Posterior vena cava (tissue), 2 donors: ENCODE measurements around the gene BSCL2. TPM values are rescaled to one million over a fixed set of nuclear protein-coding genes. Genes with fewer than 3 reads are reported as not detected.
A peak's percentile ranks its signal among the peaks of the same experiment; 100 is the strongest.
"Not testable (repeated sequence)": the region's sequence is repeated elsewhere in the genome, so short reads cannot be mapped to it uniquely, and the experiment has no call there.

ENCODE experiments used
- DNase-seq: peaks from one replicate; pipeline ENCODE4 v3.0.0-alpha.2; 2020; ENCODE audit warnings: low spot score
- intact Hi-C, 2 donors: fragments of 100-400 bp; cut with DNase I; formaldehyde crosslinking; loops; one replicate each; pipeline versions ENCODE4 v1.14.1 to v1.14.2; 2022 to 2023
- total RNA-seq, 2 donors: library from RNA; stranded (reverse); fragmentation: NEBNext Ultra II Directional; extraction: Animal tissue kit (Norgen Biotek cat#: 25700); gene quantifications; one replicate each; pipeline ENCODE4 v1.2.1, GENCODE V29; 2021
- donor health status: DM: yes; HTN: yes; CAD: no.
- donor health status: DM: yes; HTN: yes; CAD: no.

The BSCL2 gene
- total RNA-seq, 2 donors from 2014 or later: 30.6 to 54.8 TPM

- peak; percentile 93 for DNase-seq
- intact Hi-C loops: loop anchor here (5.0 to 10.0 kb wide), 2 partner anchors 297 to 300 kb away; no protein-coding TSS in a partner anchor
Observed at GRCh38 chr11:62694455-62695167, 12.6 kb downstream of the BSCL2 start.

- intact Hi-C loops: loop anchor here (5.0 to 10.0 kb wide), 2 partner anchors 296 to 299 kb away; no protein-coding TSS in a partner anchor
- not testable (repeated sequence) for DNase-seq
Observed at GRCh38 chr11:62693624-62694023, 13.6 kb downstream of the BSCL2 start.

- intact Hi-C loops: loop anchor here (5.0 to 10.0 kb wide), 2 partner anchors 292 to 295 kb away; no protein-coding TSS in a partner anchor
- peak; percentile 90 for DNase-seq
Observed at GRCh38 chr11:62689421-62690183, 17.6 kb downstream of the BSCL2 start, which contains the start of gene LRRN4CL. Gene LRRN4CL, minus strand, starts transcription at chr11:62689530. Its CDS starts 1,022 bp downstream, at chr11:62688508.

GRCh38 chr11:62688491-62688890 is 18.7 kb downstream of the BSCL2 start:
- intact Hi-C loops: no loop called here
- no peak for DNase-seq

DNA sequence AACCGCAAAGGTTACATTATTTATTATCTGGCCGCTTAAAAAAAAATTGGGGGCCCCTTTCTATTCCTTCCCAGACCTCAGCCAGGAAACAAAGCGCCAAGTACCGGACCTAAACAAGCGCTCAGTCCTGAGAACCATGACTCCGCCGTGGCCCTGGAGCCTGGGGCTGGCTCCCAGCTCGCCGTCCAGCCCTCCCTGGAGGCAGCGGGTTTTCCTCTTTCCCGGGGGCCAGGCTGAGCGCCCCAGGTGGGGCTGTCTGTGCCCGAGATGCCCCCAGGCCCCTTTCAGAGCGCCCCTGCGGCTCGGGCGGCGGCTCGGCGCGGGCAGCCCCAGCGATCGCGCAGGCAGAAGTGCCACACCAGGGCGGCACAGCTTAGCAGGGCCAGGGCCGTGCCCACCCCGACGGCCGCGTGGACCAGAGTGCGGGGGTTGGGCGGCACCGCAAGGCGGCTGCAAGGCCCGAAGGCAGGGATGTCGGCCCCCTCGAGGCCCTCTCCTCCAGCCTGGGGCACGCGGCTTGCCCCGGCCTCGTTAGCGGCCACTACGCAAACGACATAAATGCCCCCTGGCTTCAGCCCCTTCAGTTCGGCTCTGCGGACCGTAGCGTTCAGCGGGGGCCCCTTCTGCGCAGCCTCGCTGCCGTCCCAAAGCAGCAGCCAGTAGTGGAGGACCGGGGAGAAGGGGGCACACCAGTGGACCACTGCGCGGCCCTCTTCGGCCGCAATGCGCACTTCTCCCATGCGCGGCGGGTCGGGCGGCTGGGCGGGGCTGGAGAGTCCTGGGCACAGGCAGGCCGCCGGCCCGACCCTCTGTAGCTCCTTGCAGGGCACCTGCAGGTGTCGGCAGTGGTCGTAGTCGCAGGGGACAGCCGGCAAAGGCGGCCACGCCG is 19.5 kb downstream of the BSCL2 start:
- intact Hi-C loops: no loop called here
- DNase-seq: no peak

DNA sequence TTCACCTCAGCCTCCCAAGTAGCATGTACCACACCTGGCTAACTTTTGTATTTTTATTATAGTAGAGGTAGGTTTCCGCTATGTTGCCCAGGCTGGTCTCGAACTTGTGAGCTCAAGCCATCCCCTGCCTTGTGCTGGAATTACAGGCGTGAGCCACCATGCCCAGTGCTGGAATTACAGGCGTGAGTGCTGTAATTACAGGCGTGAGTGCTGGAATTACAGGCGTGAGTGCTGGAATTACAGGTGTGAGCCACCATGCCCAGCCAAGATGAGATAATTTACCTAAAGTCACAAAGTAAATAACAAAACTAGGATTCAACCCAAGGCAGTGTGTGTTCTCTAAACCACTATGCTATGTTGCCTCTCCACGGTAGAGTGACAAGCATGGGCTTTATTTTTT is 24.7 kb downstream of the BSCL2 start:
- intact Hi-C loops: no loop called here
- DNase-seq: no peak

DNA sequence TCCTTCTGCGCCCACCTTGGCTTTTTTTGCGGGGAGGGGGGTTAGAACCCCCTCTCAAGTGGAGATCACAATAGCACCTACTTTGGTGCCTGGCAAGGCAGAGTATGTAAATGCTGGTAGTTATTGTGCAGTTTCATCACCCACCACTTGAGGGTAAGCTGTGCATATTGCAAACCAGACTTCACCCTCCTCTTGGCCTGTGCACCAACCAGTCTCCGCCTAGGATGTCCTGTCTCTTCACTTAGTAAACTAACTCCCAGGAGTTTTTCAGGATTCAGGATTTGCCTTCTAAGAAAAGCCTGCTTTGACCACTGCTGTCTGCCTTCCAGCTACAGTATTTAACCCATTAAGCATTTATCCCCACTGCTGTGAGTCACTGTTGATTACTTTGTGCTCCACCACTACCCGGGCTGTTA is 26.4 kb downstream of the BSCL2 start:
- intact Hi-C loops: no loop called here
- no peak for DNase-seq

DNA sequence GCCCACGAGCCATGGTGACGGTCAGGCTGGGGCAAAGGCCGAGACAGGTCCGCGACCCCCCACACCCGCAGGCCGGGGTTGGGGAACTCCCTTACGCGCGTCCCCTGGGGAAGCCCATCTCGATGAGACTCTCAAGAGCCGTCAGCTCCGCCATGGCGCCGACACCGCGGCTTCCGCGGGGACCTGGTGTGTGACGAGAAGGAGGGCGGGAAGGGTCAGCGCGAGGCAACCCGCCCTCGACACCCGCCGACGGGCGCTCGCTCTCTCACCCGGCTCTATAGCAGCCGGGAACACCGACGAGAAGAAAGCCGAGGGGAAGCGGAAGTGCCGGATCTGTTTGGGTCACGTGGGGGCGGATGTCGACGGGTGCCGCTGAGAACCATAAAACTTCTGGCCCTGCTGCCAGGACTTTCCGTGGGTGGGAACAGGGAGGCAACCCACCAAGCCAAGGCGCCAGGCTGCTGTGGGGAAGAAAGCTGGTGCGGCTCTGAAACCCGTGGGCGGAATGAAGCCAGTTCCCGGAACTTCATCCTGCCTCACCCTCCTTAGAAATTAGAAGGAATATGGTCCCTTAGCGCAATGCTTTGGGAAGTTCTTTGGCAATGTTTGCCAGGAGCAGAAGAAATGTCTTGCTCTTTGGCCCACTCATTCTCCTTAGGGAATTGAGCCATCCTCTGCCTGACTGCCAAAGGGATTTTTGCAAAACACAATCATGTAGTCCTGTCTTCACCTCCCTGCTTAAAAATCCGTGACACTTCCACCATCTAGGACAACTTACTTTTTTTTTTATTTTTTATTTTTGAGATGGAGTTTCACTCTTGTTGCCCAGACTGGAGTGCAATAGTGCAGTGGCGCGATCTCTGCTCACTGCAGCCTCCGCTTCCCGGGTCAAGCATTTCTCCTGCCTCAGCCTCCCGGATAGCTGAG is 28.2 kb downstream of the BSCL2 start, which contains the start of gene UBXN1:
Gene UBXN1 (minus strand): TSS at position 304 of the 927 bp plus-strand sequence. CDS start 150 bp downstream, at position 154.
- intact Hi-C loops: no loop called here
- peak; percentile 98 for DNase-seq

DNA sequence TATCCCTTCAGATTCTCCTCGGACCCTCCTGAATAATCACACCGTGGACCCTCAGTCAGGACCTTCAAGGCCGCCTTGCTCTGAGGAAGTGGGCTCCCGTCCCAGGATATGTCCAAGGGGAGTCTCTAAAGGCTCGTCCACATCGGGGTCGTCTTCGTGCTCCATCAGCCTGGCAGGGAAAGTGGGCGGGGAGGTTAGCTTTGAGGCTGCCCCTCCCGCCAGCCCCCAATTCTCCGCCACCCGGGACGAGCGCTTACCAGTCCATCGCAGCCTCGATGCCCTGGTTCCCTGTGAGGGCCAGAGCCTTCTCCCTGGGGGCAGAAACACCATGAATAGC is 28.8 kb downstream of the BSCL2 start:
- intact Hi-C loops: no loop called here
- DNase-seq: no peak

DNA sequence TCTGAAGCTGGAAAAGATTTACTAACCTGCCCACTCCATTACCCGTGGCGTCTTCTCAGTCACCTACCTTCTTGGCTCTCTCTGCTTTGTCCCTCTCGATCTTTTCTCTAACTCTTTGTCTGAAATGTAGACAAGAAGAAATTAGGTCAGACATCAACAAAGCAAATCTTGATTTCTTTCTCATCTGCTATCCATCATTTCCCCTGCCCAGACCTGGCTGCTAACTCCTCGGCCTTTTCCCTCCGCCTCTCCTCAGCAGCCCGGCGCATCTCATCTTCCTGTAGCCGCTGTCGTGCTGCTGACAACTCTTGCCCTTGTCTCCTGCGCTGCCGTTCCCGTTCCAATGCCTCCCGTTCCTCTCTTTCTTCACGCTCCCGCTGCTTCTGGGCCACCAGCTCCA is 29.5 kb downstream of the BSCL2 start:
- intact Hi-C loops: no loop called here
- no peak for DNase-seq

- intact Hi-C loops: no loop called here
- no peak for DNase-seq
Observed at GRCh38 chr11:62677156-62677555, 30.1 kb downstream of the BSCL2 start.

- intact Hi-C loops: no loop called here
- no peak for DNase-seq
Observed at GRCh38 chr11:62676698-62677097, 30.5 kb downstream of the BSCL2 start.

DNA sequence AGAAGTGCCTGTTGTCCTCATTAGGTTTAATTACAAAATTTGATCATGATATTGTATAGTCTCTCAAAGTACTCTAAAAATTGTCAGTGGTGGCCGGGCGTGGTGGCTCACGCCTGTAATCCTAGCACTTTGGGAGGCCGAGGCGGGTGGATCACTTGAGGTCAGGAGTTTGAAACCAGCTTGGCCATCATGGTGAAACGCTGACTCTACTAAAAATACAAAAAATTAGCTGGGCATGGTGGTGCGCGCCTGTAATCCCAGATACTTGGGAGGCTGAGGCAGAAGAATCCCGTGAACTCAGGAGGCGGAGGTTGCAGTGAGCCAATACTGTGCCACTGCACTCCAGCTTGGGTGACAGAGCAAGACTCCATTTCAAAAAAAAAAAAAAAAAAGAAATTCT is 31.8 kb downstream of the BSCL2 start:
- intact Hi-C loops, DNase-seq: not testable (repeated sequence)

DNA sequence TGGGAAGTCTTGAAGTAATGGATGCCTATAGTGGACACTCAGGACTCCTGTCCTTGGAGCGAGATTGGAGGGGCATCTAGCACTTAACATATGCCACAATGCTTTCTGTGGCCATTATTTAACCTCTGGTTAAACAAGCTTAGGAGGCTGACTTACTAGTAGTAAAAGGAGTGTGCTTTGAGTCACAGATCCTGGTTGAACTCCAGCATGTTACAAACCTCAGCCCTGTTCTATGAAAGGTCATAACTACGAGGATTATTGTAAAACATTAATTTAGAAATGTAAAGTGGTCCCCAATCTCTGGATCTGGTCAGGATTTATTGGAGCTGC is 34.1 kb downstream of the BSCL2 start:
- no peak for DNase-seq
- intact Hi-C loops: no loop called here

GRCh38 chr11:62671608-62672389 is 35.4 kb downstream of the BSCL2 start, which contains the start of the genes LBHD1 and UQCC3:
Gene LBHD1, minus strand, starts transcription at chr11:62672267. Its CDS starts 2,236 bp downstream, at chr11:62670031.
Gene UQCC3, plus strand, starts transcription at chr11:62671673. Its CDS starts 73 bp downstream, at chr11:62671746.
- DNase-seq: peak; percentile 90
- intact Hi-C loops: no loop called here

- DNase-seq: no peak
- intact Hi-C loops: no loop called here
Observed at GRCh38 chr11:62671236-62671607, 36.0 kb downstream of the BSCL2 start.

DNA sequence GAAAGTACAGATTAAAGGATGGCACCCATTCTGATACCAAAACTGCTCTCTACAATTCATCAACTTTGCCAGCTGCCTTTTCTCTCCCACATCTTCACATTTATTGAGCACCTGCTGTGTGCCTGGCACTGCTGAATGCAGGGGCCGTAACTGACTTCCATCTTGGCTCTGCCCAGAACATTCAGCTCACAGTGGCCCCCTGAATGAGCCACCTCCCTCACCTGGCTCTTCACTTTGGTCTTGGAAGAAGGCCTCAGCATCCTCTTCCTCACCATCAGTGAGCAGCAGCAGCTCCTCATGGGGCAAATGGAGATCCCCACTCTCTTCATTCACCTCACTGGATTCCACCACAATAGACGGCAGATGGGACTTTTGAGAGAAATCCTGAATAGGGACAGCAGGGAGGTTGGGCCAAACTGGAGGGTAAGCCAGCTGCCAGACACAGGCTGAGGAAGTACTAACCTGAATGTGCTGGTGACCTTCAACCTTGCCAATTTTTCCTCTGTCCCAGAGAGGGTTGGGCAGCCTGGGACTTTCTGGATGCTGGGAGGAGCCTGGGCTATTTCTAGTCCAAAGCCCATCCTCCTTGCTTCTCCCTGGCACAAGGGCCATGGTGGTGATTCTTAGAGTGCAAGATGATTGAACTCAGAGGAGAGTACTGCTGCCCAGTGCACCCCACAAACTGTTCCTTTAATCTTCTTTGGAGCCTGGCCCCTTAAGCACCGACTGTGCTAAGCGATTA is 37.6 kb downstream of the BSCL2 start:
- no peak for DNase-seq
- intact Hi-C loops: no loop called here
